Posterior vena cava (tissue), 2 donors: ENCODE results near the gene GTPBP3. TPM values are rescaled to one million over a fixed set of nuclear protein-coding genes. Genes with fewer than 3 reads are reported as not detected.

Source experiments
- DNase-seq: peaks from one replicate; pipeline ENCODE4 v3.0.0-alpha.2; 2020; ENCODE audit warnings: low spot score
- intact Hi-C, 2 donors: fragments of 100-400 bp; cut with DNase I; formaldehyde crosslinking; loops; one replicate each; pipeline versions ENCODE4 v1.14.1 to v1.14.2; 2022 to 2023
- total RNA-seq, 2 donors: library from RNA; stranded (reverse); fragmentation: NEBNext Ultra II Directional; extraction: Animal tissue kit (Norgen Biotek cat#: 25700); gene quantifications; one replicate each; pipeline ENCODE4 v1.2.1, GENCODE V29; 2021
- donor health status: DM: yes; HTN: yes; CAD: no.
- donor health status: DM: yes; HTN: yes; CAD: no.

Gene GTPBP3
- total RNA-seq, 2 donors from 2014 or later = 12.7 to 15.8 TPM

DNA sequence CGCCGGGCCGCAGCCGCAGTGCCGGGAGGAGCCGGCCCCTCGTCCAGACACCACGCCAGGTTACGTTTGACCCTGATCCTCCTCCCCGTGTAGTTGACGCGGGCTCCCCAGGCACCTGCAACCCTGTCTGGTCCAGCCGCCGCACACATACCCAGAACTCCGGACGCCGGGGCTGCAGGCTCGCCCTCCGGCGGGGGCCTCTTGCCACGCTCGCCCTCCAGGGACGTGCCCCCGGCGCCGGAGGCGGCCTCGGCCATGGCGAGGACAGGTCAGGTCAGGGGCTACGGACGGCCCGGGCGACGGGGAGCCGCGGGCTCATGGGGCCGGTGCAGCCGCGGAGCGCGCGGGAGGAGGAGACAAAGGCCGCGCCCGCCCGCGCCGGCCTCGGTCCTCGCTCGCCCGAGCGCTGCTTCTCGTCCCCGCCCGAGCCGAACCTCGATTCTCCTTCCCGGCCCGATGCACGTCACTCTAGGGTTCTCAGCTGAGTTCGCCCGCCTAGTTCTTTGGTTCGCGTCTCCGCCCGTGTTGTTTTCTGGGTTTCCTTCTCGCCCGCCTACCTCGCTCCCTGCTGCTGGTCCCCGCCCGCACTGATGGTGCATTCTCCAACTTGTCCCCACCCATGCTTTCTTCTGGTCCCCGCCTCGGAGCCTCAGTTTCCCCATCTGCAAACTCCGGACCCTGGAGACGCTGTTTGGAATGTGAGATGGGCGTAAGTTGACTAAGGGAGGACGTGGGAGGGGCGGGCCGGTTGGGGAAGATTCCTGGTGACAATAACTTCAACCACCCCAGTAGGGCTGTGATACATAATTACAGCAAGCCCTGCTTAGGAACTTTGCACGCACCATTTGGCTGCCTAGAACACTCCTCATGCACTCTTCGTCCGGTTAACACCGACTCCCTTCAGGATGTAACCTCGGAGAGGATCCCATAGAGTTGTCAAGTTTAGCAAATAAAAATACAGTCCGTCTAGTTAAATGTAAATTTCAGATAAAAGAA is 2.6 kb upstream of the GTPBP3 start, which contains the start of gene ANO8:
ANO8 (minus strand) TSS at position 442 of the 996 bp plus-strand sequence; CDS start at position 257, 185 bp downstream.
- DNase-seq = peak; percentile 98
- intact Hi-C loops = loop anchor here in 1 of 2 donors (10.0 kb wide), 1 partner anchor 790 kb away; no protein-coding TSS in a partner anchor

DNA sequence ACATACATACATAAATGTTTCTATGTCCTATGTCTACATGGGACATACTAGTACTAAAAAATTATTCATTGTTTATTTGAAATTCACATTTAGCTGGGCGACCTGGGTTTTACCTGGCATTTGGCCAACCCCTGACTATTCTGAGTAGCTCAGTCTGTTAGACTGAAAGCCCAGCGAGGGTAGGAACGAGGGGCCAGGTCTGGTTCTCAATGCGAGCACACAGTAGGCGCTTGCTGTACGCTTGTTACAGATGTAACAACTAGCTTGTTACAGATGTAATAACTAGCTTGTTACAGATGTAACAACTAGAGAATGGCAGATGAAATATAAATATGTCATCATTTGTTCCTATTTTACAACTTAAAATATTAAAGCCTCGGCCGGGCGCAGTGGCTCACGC is 1.8 kb upstream of the GTPBP3 start:
- DNase-seq = no peak
- intact Hi-C loops = loop anchor here in 1 of 2 donors (10.0 kb wide), 1 partner anchor 789 kb away; no protein-coding TSS in a partner anchor

DNA sequence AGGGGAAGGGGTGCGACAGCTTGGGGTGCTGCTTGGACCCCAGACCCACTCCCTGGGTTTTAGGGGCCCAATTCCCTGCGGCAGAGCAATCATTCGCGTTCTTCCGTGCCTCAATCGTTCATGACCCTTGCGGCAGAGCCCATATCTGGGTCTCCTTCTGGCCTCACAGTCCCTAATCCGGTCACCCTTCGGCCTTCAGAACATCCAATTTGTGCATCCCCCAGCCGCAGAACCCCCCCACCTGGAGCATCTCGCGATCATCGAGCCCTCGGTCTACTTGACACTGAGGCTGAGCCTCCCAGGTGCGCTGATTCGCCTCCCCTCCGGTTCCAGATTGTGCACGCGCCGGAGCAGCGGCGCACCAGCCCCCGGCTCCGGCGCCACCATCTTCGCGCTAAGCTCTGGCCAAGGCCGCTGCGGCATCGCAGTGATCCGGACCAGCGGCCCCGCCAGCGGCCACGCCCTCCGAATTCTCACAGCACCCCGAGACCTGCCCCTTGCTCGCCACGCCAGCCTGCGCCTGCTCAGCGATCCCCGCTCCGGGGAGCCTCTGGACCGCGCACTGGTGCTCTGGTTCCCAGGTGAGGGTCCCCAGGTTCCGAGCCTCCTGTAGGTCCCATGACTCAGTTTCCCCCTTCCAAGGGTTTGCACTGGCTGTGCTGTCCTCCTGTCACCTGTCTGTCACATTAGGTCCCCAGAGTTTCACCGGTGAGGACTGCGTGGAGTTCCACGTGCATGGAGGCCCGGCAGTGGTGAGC is 501 bp downstream of the GTPBP3 start:
- intact Hi-C loops = loop anchor here in 1 of 2 donors (10.0 kb wide), 1 partner anchor 787 kb away; no protein-coding TSS in a partner anchor
- no peak for DNase-seq

DNA sequence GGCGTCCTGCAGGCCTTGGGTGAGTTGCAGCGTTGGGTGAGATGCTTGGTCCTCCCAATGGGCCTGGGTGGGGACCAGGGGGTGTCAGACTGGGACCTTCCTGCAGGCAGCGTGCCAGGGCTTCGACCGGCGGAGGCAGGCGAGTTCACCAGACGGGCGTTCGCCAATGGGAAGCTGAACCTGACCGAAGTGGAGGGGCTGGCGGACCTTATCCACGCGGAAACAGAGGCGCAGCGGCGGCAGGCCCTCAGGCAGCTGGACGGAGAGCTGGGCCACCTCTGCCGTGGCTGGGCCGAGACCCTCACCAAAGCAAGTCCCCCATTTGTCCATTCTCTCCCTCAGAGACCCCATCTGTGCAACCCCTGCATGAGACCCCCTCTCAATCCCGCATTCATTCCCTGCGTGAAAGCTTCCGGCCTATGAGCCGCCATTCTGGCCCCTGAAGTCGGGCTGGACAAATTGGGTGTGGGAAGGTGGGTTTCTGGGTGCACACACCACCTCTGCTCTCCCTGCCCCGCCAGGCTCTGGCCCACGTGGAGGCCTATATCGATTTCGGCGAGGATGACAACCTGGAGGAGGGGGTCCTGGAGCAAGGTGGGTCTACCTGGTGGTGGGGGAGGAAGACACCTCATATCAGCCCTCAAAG is 1.2 kb downstream of the GTPBP3 start:
- intact Hi-C loops = loop anchor here in 1 of 2 donors (10.0 kb wide), 1 partner anchor 786 kb away; no protein-coding TSS in a partner anchor
- DNase-seq = no peak

DNA sequence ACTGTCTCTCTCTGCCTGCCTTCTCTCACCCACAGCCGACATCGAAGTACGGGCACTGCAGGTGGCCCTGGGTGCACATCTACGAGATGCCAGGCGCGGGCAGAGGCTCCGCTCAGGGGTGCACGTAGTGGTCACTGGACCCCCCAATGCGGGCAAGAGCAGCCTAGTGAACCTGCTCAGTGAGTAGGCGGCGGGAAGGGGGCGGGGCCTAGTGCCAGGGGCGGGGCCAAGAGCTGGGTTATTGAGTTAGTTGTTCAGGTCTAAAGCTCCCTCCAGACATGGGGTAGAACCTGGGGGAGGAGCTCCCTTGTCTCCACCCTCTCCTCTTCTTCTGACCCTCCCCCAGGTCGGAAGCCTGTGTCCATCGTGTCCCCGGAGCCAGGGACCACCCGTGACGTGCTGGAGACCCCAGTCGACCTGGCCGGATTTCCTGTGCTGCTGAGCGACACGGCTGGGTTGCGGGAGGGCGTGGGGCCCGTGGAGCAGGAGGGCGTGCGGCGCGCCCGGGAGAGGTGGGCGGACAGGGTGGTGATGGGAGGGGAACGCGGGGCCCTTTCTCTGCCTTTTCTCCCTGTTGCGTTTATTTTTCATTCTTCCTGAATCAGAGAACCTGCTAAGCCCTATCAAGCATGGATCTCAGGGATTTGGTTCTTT is 1.9 kb downstream of the GTPBP3 start:
- intact Hi-C loops = loop anchor here in 1 of 2 donors (10.0 kb wide), 1 partner anchor 786 kb away; no protein-coding TSS in a partner anchor
- DNase-seq = no peak

GRCh38 chr19:17340302-17340870 is 3.0 kb downstream of the GTPBP3 start:
- no peak for DNase-seq
- intact Hi-C loops = loop anchor here (5.0 to 10.0 kb wide), 2 partner anchors 46 to 52 kb away; partner anchors contain the start of gene CCDC194 (in 1 of the 2)

GRCh38 chr19:17340871-17341357 is 3.6 kb downstream of the GTPBP3 start:
- intact Hi-C loops = loop anchor here (5.0 to 10.0 kb wide), 2 partner anchors 46 to 51 kb away; partner anchors contain the start of gene CCDC194 (in 1 of the 2)
- no peak for DNase-seq

GRCh38 chr19:17341386-17341785 is 4.0 kb downstream of the GTPBP3 start:
- no peak for DNase-seq
- intact Hi-C loops = loop anchor here (5.0 to 10.0 kb wide), 2 partner anchors 47 to 51 kb away; partner anchors contain the start of gene CCDC194 (in 1 of the 2)

DNA sequence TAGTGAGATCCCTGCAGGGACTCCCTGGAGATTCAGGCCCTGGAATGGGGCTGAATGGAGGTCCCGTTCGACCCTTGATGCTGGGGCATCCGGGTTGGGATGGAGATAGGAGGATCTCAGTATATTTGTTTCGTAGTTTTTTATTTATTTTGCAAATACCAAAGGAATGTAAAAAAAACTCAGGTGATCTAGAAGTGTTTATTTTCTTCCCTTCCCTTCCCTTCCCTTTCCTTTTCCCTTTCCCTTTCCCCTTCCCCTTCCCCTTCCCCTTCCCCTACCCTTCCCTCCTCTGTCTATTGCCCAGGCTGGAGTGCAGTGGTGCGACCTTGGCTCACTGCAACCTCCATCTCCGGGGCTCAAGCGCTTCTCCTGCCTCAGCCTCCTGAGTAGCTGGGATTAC is 4.5 kb downstream of the GTPBP3 start:
- no peak for DNase-seq
- intact Hi-C loops = loop anchor here (5.0 to 10.0 kb wide), 2 partner anchors 47 to 50 kb away; partner anchors contain the start of gene CCDC194 (in 1 of the 2)

GRCh38 chr19:17346109-17346671 is 8.8 kb downstream of the GTPBP3 start:
- intact Hi-C loops = loop anchor here (2.0 to 10.0 kb wide), 3 partner anchors 43 to 1881 kb away; no protein-coding TSS in a partner anchor
- DNase-seq = peak; percentile 94

- intact Hi-C loops = loop anchor here (2.0 to 10.0 kb wide), 3 partner anchors 41 to 1880 kb away; no protein-coding TSS in a partner anchor
- no peak for DNase-seq
Observed at GRCh38 chr19:17347361-17347760, 10.0 kb downstream of the GTPBP3 start.

- no peak for DNase-seq
- intact Hi-C loops = loop anchor here (2.0 to 10.0 kb wide), 3 partner anchors 41 to 1879 kb away; no protein-coding TSS in a partner anchor
Observed at GRCh38 chr19:17347877-17348276, 10.5 kb downstream of the GTPBP3 start.

- intact Hi-C loops = loop anchor here (5.0 to 10.0 kb wide), 2 partner anchors 54 to 1879 kb away; no protein-coding TSS in a partner anchor
- DNase-seq = peak; percentile 94
Observed at GRCh38 chr19:17348700-17349099, 11.3 kb downstream of the GTPBP3 start.

DNA sequence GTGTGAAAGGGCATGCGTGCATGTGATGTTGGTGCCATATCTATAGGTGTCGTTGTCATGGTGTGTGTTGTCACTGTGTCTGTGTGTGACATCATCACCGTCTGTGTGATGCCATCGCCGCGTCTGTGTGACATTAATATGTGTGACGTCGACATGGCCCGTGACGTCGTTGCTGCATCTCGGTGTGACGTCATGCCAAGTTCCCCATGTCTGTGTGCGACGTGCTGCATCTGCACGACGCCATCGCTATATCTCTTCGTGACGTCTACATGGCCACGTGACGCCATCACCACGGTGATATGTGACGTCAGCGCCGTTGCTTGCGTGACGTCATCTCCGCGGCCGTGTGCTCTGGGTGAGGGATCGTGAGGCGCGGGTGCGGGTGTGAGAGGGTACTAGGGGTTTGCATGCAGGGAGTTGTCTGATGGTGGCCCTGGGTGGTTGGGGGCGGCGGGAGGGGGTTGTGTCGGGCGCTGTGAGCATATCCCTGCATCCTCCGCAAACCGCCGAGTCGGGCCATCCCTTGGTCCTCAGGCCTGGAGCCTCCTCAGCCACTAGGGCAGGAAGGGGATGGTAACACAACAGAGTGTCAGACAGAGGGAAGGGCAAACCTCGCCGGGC is 14.6 kb downstream of the GTPBP3 start:
- intact Hi-C loops = no loop called here
- DNase-seq = no peak

DNA sequence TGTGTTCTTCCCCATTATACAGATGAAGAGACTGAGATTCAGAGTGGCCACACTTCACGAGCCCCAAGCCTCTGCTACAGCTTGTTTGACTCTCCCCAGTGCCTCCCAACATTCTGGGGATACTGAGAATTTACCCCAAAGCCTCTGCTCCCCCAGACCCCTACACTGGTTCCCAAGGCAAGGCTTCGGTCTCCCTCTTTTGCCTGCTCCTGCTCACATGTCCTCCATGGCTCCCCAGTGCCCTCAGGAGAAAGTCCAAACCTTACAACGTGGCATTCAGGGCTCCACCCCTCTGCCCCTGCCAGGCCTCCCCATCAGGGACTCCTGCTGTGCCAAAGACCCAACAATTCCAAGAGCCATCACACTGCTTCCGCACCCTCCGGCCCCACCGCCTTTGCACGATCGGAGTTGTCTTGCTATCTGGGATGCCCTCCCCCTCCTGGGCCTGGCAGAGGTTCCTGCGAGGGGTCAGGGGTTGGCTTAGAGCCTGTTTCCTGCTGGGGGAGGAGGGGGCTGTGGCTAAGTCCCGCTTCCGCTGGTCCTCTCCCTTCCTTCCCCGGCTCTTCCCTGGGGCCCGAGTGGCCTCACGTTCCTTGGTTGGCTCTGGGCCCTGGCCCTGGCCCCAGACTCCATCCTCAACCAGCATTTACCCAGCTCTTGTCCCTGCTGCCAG is 15.4 kb downstream of the GTPBP3 start:
- intact Hi-C loops = no loop called here
- DNase-seq = no peak

DNA sequence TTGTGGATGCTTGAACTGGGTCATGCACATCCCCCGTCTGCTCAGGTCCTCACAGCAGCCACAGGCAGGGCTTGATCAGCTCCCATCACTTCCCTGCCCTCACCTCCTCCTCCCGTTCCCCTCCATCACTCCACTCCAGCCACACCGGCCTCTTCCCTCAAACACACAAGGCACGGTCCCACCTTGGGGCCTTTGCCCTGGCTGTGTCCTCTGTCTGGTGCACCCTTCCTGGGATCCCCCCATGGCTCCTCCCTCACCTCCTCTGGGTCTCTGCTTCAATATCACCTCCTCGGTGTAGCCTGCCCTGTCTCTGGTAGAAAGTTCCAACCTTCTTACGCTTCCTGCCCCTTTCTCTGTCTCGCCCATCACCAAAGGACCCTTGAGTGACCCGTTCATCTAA is 16.0 kb downstream of the GTPBP3 start:
- DNase-seq = no peak
- intact Hi-C loops = no loop called here
